ENCODE measurements around the gene STING1. TPM values are rescaled to one million over a fixed set of nuclear protein-coding genes. Genes with fewer than 3 reads are reported as not detected.
A peak's percentile ranks its signal among the peaks of the same experiment; 100 is the strongest.
"Not testable (repeated sequence)": the region's sequence is repeated elsewhere in the genome, so short reads cannot be mapped to it uniquely, and the experiment has no call there.

STING1 gene
- total and polyA plus RNA-seq, 2 donors from 2014 or later: 29.8 to 109 TPM

- DNase-seq: no peak
- TF ChIP-seq, protein P1, sequence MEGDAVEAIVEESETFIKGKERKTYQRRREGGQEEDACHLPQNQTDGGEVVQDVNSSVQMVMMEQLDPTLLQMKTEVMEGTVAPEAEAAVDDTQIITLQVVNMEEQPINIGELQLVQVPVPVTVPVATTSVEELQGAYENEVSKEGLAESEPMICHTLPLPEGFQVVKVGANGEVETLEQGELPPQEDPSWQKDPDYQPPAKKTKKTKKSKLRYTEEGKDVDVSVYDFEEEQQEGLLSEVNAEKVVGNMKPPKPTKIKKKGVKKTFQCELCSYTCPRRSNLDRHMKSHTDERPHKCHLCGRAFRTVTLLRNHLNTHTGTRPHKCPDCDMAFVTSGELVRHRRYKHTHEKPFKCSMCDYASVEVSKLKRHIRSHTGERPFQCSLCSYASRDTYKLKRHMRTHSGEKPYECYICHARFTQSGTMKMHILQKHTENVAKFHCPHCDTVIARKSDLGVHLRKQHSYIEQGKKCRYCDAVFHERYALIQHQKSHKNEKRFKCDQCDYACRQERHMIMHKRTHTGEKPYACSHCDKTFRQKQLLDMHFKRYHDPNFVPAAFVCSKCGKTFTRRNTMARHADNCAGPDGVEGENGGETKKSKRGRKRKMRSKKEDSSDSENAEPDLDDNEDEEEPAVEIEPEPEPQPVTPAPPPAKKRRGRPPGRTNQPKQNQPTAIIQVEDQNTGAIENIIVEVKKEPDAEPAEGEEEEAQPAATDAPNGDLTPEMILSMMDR (IDR thresholded peaks at IDR 0.05; ENCODE audit: borderline replicate concordance, extremely low read depth, insufficient read depth): no peak
- Histone ChIP-seq H3K27ac (ENCODE audit: low read depth in 2 of 2, low read length in 2 of 2) (no peak overlapping the region), H3K4me1 (ENCODE audit: control insufficient read depth in 2 of 3, insufficient read depth in 2 of 3, low read depth in 1 of 3, low read length in 3 of 3) (peaks cover 0 to 4% (median 3%) of the 10 kb centered on the region in 3 donors), H3K27me3 (ENCODE audit: control insufficient read depth, insufficient read depth, low read length) (no peaks in the 10 kb centered on the region), H3K9ac (ENCODE audit: low read length in 3 of 3) (no peak overlapping the region), H3K9me3 (ENCODE audit: control insufficient read depth in 2 of 3, insufficient read depth in 1 of 3, low read length in 3 of 3) (no peaks in the 10 kb centered on the region), H3K36me3 (ENCODE audit: control insufficient read depth in 2 of 3, insufficient read depth in 3 of 3, low read length in 3 of 3) (no peaks in the 10 kb centered on the region), H3K4me3 (ENCODE audit: low read length in 3 of 3) (no peak overlapping the region)
- intact Hi-C loops (cut with DNase I): no loop called here
- no peak for FAIRE-seq
These were observed 11.7 kb upstream of the STING1 start for GRCh38 chr5:139494256-139494655.

GRCh38 chr5:139492700-139493192 lies 10.2 kb upstream of the STING1 start:
- TF ChIP-seq, protein P1 (IDR thresholded peaks at IDR 0.05; ENCODE audit: borderline replicate concordance, extremely low read depth, insufficient read depth): no peak
- H3K27me3 ChIP-seq (ENCODE audit: control insufficient read depth, insufficient read depth, low read length): no peaks in the 10 kb centered on the region
- H3K36me3 ChIP-seq (ENCODE audit: control insufficient read depth in 2 of 3, insufficient read depth in 3 of 3, low read length in 3 of 3): no peaks in the 10 kb centered on the region
- H3K4me3 ChIP-seq (ENCODE audit: low read length in 3 of 3): no peak overlapping the region
- peak overlapping the region in 1 of 3 donors; percentile 24 for H3K9ac ChIP-seq (ENCODE audit: low read length in 3 of 3)
- intact Hi-C loops (cut with DNase I): no loop called here
- H3K4me1 ChIP-seq (ENCODE audit: control insufficient read depth in 2 of 3, insufficient read depth in 2 of 3, low read depth in 1 of 3, low read length in 3 of 3): peaks cover 0 to 4% (median 3%) of the 10 kb centered on the region in 3 donors
- FAIRE-seq: no peak
- H3K27ac ChIP-seq (ENCODE audit: low read depth in 2 of 2, low read length in 2 of 2): peak overlapping the region in 1 of 2 donors; percentile 17
- DNase-seq: no peak
- H3K9me3 ChIP-seq (ENCODE audit: control insufficient read depth in 2 of 3, insufficient read depth in 1 of 3, low read length in 3 of 3): no peaks in the 10 kb centered on the region

- no peaks in the 10 kb centered on the region for H3K36me3 ChIP-seq (ENCODE audit: control insufficient read depth in 2 of 3, insufficient read depth in 3 of 3, low read length in 3 of 3)
- no peak overlapping the region for H3K27ac ChIP-seq (ENCODE audit: low read depth in 2 of 2, low read length in 2 of 2)
- H3K27me3 ChIP-seq (ENCODE audit: control insufficient read depth, insufficient read depth, low read length): no peaks in the 10 kb centered on the region
- H3K4me3 ChIP-seq (ENCODE audit: low read length in 3 of 3): no peak overlapping the region
- H3K9me3 ChIP-seq (ENCODE audit: control insufficient read depth in 2 of 3, insufficient read depth in 1 of 3, low read length in 3 of 3): no peaks in the 10 kb centered on the region
- intact Hi-C loops (cut with DNase I): no loop called here
- H3K4me1 ChIP-seq (ENCODE audit: control insufficient read depth in 2 of 3, insufficient read depth in 2 of 3, low read depth in 1 of 3, low read length in 3 of 3): peaks cover 0 to 3% (median 3%) of the 10 kb centered on the region in 3 donors
- DNase-seq: no peak
- FAIRE-seq: no peak
- H3K9ac ChIP-seq (ENCODE audit: low read length in 3 of 3): no peak overlapping the region
- TF ChIP-seq, protein P1 (IDR thresholded peaks at IDR 0.05; ENCODE audit: borderline replicate concordance, extremely low read depth, insufficient read depth): no peak
These were observed 5.7 kb upstream of the STING1 start for GRCh38 chr5:139488260-139488659.

DNA sequence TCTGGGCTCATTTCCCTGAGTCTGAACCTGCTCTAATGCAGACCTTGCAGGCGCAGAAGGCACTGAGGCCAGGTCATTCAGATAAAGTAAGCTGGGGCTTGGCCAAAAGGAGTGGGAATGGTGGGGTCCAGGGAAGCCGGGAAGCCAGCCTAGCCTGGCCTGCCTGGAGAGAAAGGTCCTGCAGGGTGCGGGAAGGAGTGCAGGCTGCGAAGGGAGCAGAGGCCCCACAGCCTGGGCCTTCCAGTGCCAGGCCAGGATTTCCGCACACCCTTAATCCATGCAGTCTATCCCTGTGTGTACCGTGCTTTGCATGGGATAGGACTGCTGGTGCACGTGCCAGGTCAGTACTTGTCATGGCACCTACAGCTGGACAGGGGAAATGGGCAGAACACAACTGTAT lies 3.6 kb upstream of the STING1 start:
- TF ChIP-seq, protein P1 (IDR thresholded peaks at IDR 0.05; ENCODE audit: borderline replicate concordance, extremely low read depth, insufficient read depth): no peak
- Histone ChIP-seq H3K4me1 (ENCODE audit: control insufficient read depth in 2 of 3, insufficient read depth in 2 of 3, low read depth in 1 of 3, low read length in 3 of 3) (peaks cover 0 to 3% (median 0%) of the 10 kb centered on the region in 3 donors), H3K36me3 (ENCODE audit: control insufficient read depth in 2 of 3, insufficient read depth in 3 of 3, low read length in 3 of 3) (no peaks in the 10 kb centered on the region), H3K4me3 (ENCODE audit: low read length in 3 of 3) (no peak overlapping the region), H3K9me3 (ENCODE audit: control insufficient read depth in 2 of 3, insufficient read depth in 1 of 3, low read length in 3 of 3) (no peaks in the 10 kb centered on the region), H3K9ac (ENCODE audit: low read length in 3 of 3) (no peak overlapping the region), H3K27me3 (ENCODE audit: control insufficient read depth, insufficient read depth, low read length) (no peaks in the 10 kb centered on the region), H3K27ac (ENCODE audit: low read depth in 2 of 2, low read length in 2 of 2) (no peak overlapping the region)
- intact Hi-C loops (cut with DNase I): no loop called here
- FAIRE-seq (no peak), DNase-seq (no peak)

DNA sequence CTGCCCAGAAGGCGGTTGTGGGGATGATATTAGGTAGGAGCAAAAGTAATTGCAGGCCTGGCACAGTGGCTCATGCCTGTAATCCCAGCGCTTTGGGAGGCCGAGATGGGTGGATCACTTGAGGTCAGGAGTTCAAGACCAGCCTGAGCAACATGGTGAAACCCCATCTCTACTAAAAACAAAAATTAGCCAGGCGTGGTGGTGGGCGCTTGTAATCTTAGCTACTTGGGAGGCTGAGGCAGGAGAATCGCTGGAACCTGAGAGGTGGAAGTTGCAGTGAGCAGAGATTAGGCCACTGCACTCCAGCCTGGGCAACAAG lies 291 bp upstream of the STING1 start:
- H3K27me3 ChIP-seq (ENCODE audit: control insufficient read depth, insufficient read depth, low read length); intact Hi-C loops (cut with DNase I); H3K4me1 ChIP-seq (ENCODE audit: control insufficient read depth in 2 of 3, insufficient read depth in 2 of 3, low read depth in 1 of 3, low read length in 3 of 3); H3K36me3 ChIP-seq (ENCODE audit: control insufficient read depth in 2 of 3, insufficient read depth in 3 of 3, low read length in 3 of 3); H3K9me3 ChIP-seq (ENCODE audit: control insufficient read depth in 2 of 3, insufficient read depth in 1 of 3, low read length in 3 of 3); H3K9ac ChIP-seq (ENCODE audit: low read length in 3 of 3); DNase-seq; FAIRE-seq: not testable (repeated sequence)
- H3K4me3 ChIP-seq (ENCODE audit: low read length in 3 of 3): peak overlapping the region in 2 of 3 donors; percentile 64 to 76
- peak overlapping the region in 1 of 2 donors; percentile 57 for H3K27ac ChIP-seq (ENCODE audit: low read depth in 2 of 2, low read length in 2 of 2)
